HepG2 (cell line): ENCODE results near the gene MED12L. TPM values are rescaled to one million over a fixed set of nuclear protein-coding genes. Genes with fewer than 3 reads are reported as not detected.

ENCODE experiments used
- BCLAF1 ChIP-seq: fragments of 450-650 bp; IDR thresholded peaks from 2 replicates; pipeline ENCODE4 v1.6.1; 2017; ENCODE audit warnings: mild to moderate bottlenecking
- HCFC1 ChIP-seq: fragments of 150-350 bp; IDR thresholded peaks from 2 replicates; pipeline ENCODE4 v1.6.1; 2014; ENCODE audit warnings: low read depth, low read length
- MED13 ChIP-seq: sonication (generic); formaldehyde crosslinking; IDR thresholded peaks from 2 replicates; pipeline ENCODE4 v1.5.0; 2020; ENCODE audit warnings: missing genetic modification reagents
- PHF5A ChIP-seq: IDR thresholded peaks from one replicate; pipeline ENCODE4 v1.6.1; 2018; ENCODE audit warnings: low read depth, missing genetic modification reagents; ENCODE audit not compliant: unreplicated experiment
- THYN1 ChIP-seq: sonication (generic); formaldehyde crosslinking; IDR thresholded peaks from 2 replicates; pipeline ENCODE4 v1.8.1; 2023; ENCODE audit warnings: low read depth, mild to moderate bottlenecking, moderate library complexity, missing genetic modification reagents, borderline replicate concordance
- ZBTB34 ChIP-seq: sonication (generic); formaldehyde crosslinking; IDR thresholded peaks from 2 replicates; pipeline ENCODE4 v1.8.0; 2022; ENCODE audit warnings: mild to moderate bottlenecking, missing genetic modification reagents
- ZFP82 ChIP-seq: sonication (generic); formaldehyde crosslinking; IDR thresholded peaks from 2 replicates; pipeline ENCODE4 v1.5.1; 2020; ENCODE audit warnings: mild to moderate bottlenecking, missing genetic modification reagents, borderline replicate concordance
- ZNF121 ChIP-seq: sonication (generic); formaldehyde crosslinking; IDR thresholded peaks from 2 replicates; pipeline ENCODE4 v1.5.0; 2020; ENCODE audit warnings: mild to moderate bottlenecking, missing genetic modification reagents
- ZNF138 ChIP-seq: sonication (generic); formaldehyde crosslinking; IDR thresholded peaks from 2 replicates; pipeline ENCODE4 v1.5.0; 2020; ENCODE audit warnings: mild to moderate bottlenecking, low read depth, missing genetic modification reagents
- ZSCAN9 ChIP-seq: IDR thresholded peaks from 2 replicates; pipeline ENCODE4 v1.6.1; 2016; ENCODE audit warnings: borderline replicate concordance
- polyA plus RNA-seq, 8 experiments: library from polyadenylated mRNA; depleted of rRNA in 3 of 8; stranded (reverse) in 7 of 8; unstranded in 1 of 8; fragments of >200 nt; fragmentation: Illumina TruSeq in 4 of 8; extraction: Trizol in 4 of 8; gene quantifications; 2 replicates each; pipeline versions ENCODE4 v1.2.1 to v1.2.3, GENCODE V29; 2011 to 2016; ENCODE audit warnings: low read depth in 4 of 8, missing spikeins in 1 of 8, mixed read lengths in 1 of 8; ENCODE audit not compliant: insufficient read depth in 1 of 8
- total RNA-seq, 5 experiments: library from RNA; depleted of rRNA; stranded (reverse); fragments of >200 nt; fragmentation: Illumina TruSeq; extraction: Trizol; gene quantifications; 2 replicates each; pipeline ENCODE4 v1.2.3, GENCODE V29; 2016; ENCODE audit warnings: low read depth in 1 of 5
- TF ChIP-seq, protein P1 (sequence below): fragments of 450-650 bp; IDR thresholded peaks from 2 replicates; pipeline ENCODE4 v1.6.1; 2017
- TF ChIP-seq, protein P2 (sequence below): sonication (generic); formaldehyde crosslinking; IDR thresholded peaks from 2 replicates; pipeline ENCODE4 v1.5.0; 2020; ENCODE audit warnings: mild to moderate bottlenecking, missing genetic modification reagents
- TF ChIP-seq, protein P3 (sequence below), 2 experiments: sonication (generic) in 1 of 2; formaldehyde crosslinking in 1 of 2; IDR thresholded peaks; 2 replicates each; pipeline versions ENCODE4 v1.4.0 to v1.6.1; 2018 to 2020; ENCODE audit warnings: missing genetic modification reagents in 2 of 2, borderline replicate concordance in 1 of 2, low read depth in 1 of 2, mild to moderate bottlenecking in 1 of 2, missing biosample characterization in 1 of 2
- TF ChIP-seq, protein P4 (sequence below): sonication (generic); formaldehyde crosslinking; IDR thresholded peaks from 2 replicates; pipeline ENCODE4 v1.4.0; 2020; ENCODE audit warnings: missing genetic modification reagents

Gene MED12L
- total and polyA plus RNA-seq, 2 of the 13 experiments (the other 11 are each of a cell fraction or from before 2014, with no cell fraction given), result 0.07 to 0.64 TPM

DNA sequence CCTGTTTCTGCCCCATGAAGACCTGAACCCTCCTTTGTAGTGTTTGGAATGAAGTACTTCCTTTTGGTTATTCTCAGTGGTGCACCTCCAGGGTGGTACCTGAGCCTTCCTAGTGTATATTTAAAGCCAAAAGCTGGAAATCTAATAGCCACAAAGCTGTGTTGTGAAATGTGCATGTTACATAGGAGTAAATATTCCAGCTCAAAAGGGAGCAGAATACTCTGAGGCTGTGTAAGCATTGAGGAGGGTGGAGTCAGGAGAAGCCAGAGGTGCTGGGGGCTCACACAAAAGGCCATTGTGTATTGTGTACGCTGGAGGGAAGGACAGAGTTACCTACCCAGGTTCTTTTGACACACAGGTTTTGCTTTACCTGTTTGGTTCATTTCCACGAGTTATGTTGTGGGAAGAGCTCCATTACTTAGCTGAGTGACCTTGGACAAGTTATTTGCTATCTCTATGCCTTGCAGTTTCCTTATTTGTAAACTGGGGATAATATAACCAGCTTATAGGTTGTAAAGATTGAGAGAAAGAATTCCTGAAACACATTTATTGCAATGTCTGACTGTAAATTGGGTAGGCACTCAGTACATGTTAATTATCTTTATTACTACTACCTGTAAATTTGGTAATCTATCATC is 92.9 kb downstream of the MED12L start (continued):
- TF ChIP-seq ZNF121 (CRISPR knock-in tag) (no peak), THYN1 (CRISPR knock-in tag) (no peak), HCFC1 (no peak), ZBTB34 (CRISPR knock-in tag) (no peak), MED13 (CRISPR knock-in tag) (no peak), PHF5A (CRISPR knock-in tag) (peak; percentile 14), ZFP82 (CRISPR knock-in tag) (no peak), ZNF138 (CRISPR knock-in tag) (no peak), ZSCAN9 (CRISPR knock-in tag) (0 out of 2 replicates have a peak, but pooled peaks have one; percentile 48), BCLAF1 (no peak)
- TF ChIP-seq, protein P1, sequence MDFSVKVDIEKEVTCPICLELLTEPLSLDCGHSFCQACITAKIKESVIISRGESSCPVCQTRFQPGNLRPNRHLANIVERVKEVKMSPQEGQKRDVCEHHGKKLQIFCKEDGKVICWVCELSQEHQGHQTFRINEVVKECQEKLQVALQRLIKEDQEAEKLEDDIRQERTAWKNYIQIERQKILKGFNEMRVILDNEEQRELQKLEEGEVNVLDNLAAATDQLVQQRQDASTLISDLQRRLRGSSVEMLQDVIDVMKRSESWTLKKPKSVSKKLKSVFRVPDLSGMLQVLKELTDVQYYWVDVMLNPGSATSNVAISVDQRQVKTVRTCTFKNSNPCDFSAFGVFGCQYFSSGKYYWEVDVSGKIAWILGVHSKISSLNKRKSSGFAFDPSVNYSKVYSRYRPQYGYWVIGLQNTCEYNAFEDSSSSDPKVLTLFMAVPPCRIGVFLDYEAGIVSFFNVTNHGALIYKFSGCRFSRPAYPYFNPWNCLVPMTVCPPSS, result no peak
- TF ChIP-seq, protein P2, sequence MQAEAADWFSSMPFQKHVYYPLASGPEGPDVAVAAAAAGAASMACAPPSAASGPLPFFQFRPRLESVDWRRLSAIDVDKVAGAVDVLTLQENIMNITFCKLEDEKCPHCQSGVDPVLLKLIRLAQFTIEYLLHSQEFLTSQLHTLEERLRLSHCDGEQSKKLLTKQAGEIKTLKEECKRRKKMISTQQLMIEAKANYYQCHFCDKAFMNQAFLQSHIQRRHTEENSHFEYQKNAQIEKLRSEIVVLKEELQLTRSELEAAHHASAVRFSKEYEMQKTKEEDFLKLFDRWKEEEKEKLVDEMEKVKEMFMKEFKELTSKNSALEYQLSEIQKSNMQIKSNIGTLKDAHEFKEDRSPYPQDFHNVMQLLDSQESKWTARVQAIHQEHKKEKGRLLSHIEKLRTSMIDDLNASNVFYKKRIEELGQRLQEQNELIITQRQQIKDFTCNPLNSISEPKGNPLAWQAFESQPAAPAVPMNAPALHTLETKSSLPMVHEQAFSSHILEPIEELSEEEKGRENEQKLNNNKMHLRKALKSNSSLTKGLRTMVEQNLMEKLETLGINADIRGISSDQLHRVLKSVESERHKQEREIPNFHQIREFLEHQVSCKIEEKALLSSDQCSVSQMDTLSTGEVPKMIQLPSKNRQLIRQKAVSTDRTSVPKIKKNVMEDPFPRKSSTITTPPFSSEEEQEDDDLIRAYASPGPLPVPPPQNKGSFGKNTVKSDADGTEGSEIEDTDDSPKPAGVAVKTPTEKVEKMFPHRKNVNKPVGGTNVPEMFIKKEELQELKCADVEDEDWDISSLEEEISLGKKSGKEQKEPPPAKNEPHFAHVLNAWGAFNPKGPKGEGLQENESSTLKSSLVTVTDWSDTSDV (CRISPR knock-in tag), result no peak
- TF ChIP-seq, protein P3, sequence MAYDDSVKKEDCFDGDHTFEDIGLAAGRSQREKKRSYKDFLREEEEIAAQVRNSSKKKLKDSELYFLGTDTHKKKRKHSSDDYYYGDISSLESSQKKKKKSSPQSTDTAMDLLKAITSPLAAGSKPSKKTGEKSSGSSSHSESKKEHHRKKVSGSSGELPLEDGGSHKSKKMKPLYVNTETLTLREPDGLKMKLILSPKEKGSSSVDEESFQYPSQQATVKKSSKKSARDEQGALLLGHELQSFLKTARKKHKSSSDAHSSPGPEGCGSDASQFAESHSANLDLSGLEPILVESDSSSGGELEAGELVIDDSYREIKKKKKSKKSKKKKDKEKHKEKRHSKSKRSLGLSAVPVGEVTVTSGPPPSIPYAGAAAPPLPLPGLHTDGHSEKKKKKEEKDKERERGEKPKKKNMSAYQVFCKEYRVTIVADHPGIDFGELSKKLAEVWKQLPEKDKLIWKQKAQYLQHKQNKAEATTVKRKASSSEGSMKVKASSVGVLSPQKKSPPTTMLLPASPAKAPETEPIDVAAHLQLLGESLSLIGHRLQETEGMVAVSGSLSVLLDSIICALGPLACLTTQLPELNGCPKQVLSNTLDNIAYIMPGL (CRISPR knock-in tag; IDR thresholded peaks at IDR 0.05; ENCODE audit: borderline replicate concordance in 1 of 2, low read depth in 1 of 2), result no peak
- TF ChIP-seq, protein P4, sequence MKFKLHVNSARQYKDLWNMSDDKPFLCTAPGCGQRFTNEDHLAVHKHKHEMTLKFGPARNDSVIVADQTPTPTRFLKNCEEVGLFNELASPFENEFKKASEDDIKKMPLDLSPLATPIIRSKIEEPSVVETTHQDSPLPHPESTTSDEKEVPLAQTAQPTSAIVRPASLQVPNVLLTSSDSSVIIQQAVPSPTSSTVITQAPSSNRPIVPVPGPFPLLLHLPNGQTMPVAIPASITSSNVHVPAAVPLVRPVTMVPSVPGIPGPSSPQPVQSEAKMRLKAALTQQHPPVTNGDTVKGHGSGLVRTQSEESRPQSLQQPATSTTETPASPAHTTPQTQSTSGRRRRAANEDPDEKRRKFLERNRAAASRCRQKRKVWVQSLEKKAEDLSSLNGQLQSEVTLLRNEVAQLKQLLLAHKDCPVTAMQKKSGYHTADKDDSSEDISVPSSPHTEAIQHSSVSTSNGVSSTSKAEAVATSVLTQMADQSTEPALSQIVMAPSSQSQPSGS (CRISPR knock-in tag), result peak; percentile 40; the same call in 1 of the 2 replicates
